HUES64 (cell line): ENCODE results near the gene ARFRP1.

Experiments
- H3K27ac ChIP-seq: 2 replicates; pipeline ENCODE4 v1.7.0; 2013; ENCODE audit warnings: low read depth, low read length, inconsistent platforms
- H3K27me3 ChIP-seq: 2 replicates; pipeline ENCODE4 v1.6.1; 2013; ENCODE audit warnings: mild to moderate bottlenecking, low read length; ENCODE audit not compliant: insufficient read depth
- H3K36me3 ChIP-seq: 2 replicates; pipeline ENCODE4 v1.6.1; 2013; ENCODE audit warnings: mild to moderate bottlenecking, low read length; ENCODE audit not compliant: insufficient read depth
- H3K4me1 ChIP-seq: 2 replicates; pipeline ENCODE4 v1.6.1; 2013; ENCODE audit warnings: mild to moderate bottlenecking, low read length, moderate library complexity; ENCODE audit not compliant: insufficient read depth
- H3K4me3 ChIP-seq: 2 replicates; pipeline ENCODE4 v1.5.1; 2013; ENCODE audit warnings: mild to moderate bottlenecking, low read length, moderate library complexity
- H3K9ac ChIP-seq: 2 replicates; pipeline ENCODE4 v1.6.1; 2013; ENCODE audit warnings: mild to moderate bottlenecking, low read depth, low read length
- H3K9me3 ChIP-seq: 2 replicates; pipeline ENCODE4 v1.6.1; 2013; ENCODE audit warnings: low read depth, low read length; ENCODE audit not compliant: insufficient read depth
- WGBS: fragments of 150-250, 120-280 bp; methylation state at CpG from one replicate; pipeline ENCODE4 v1.1.7; 2013; ENCODE audit warnings: missing lambda C conversion rate; 5-methylcytosine and 5-hydroxymethylcytosine counted together

The ARFRP1 gene

GRCh38 chr20:63697868-63698545, 9.8 kb downstream of the ARFRP1 start:
- no peak overlapping the region; the same call in 1 of the 2 replicates for H3K9ac ChIP-seq
- H3K4me1 ChIP-seq = peaks cover 8% of the 10 kb centered on the region
- H3K27ac ChIP-seq = no peak overlapping the region
- no peak overlapping the region for H3K4me3 ChIP-seq
- 0 out of 2 replicates have a peak, but pooled peaks cover 6% of the 10 kb centered on the region for H3K36me3 ChIP-seq
- WGBS = 91% methylated on average over 40 of the region's 40 CpGs
- no peaks in the 10 kb centered on the region for H3K9me3 ChIP-seq
- no peaks in the 10 kb centered on the region for H3K27me3 ChIP-seq

- WGBS = 87% methylated on average over 7 of the region's 7 CpGs
- Histone ChIP-seq H3K9me3 (no peaks in the 10 kb centered on the region), H3K36me3 (0 out of 2 replicates have a peak, but pooled peaks cover 6% of the 10 kb centered on the region), H3K27ac (no peak overlapping the region), H3K4me3 (no peak overlapping the region), H3K27me3 (no peaks in the 10 kb centered on the region), H3K4me1 (peaks cover 8% of the 10 kb centered on the region), H3K9ac (no peak overlapping the region)
Observed at GRCh38 chr20:63697357-63697867, 10.4 kb downstream of the ARFRP1 start.

DNA sequence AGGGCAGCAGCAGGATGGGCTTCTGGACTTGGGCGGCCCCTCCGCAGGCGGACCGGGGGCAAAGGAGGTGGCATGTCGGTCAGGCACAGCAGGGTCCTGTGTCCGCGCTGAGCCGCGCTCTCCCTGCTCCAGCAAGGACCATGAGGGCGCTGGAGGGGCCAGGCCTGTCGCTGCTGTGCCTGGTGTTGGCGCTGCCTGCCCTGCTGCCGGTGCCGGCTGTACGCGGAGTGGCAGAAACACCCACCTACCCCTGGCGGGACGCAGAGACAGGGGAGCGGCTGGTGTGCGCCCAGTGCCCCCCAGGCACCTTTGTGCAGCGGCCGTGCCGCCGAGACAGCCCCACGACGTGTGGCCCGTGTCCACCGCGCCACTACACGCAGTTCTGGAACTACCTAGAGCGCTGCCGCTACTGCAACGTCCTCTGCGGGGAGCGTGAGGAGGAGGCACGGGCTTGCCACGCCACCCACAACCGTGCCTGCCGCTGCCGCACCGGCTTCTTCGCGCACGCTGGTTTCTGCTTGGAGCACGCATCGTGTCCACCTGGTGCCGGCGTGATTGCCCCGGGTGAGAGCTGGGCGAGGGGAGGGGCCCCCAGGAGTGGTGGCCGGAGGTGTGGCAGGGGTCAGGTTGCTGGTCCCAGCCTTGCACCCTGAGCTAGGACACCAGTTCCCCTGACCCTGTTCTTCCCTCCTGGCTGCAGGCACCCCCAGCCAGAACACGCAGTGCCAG, 11.0 kb downstream of the ARFRP1 start, which contains the start of gene TNFRSF6B:
Gene TNFRSF6B (plus strand): TSS at position 25 of the 729 bp plus-strand sequence. CDS start 116 bp downstream, at position 141.
- Histone ChIP-seq H3K9me3 (no peaks in the 10 kb centered on the region), H3K36me3 (0 out of 2 replicates have a peak, but pooled peaks cover 6% of the 10 kb centered on the region), H3K27me3 (no peaks in the 10 kb centered on the region), H3K9ac (peak within 1 kb of the TSS; percentile 38), H3K4me1 (peaks cover 8% of the 10 kb centered on the region), H3K27ac (peak within 1 kb of the TSS; percentile 25; the same call in 1 of the 2 replicates), H3K4me3 (peak within 1 kb of the TSS; percentile 36)
- WGBS = 70% methylated on average over 52 of the region's 52 CpGs

DNA sequence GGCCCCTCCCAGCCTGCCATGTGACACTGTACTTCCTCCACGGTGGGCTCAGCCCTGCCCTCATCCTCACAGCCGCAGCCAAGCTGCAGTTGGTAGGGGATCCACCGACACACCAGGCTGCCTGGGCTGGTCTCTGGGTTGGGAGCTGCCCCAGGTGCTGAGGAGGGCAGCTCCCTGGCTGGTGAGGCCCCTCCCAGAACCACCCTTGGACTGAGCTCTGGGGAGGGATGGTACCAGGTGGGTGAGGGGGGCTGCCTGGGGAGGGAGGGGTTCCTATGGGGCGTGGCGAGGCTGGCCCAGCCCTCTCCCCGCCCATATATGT, 11.5 kb downstream of the ARFRP1 start:
- no peak overlapping the region for H3K9ac ChIP-seq
- no peaks in the 10 kb centered on the region for H3K9me3 ChIP-seq
- H3K36me3 ChIP-seq = 0 out of 2 replicates have a peak, but pooled peaks cover 6% of the 10 kb centered on the region
- H3K4me3 ChIP-seq = peak overlapping the region; percentile 36; the same call in 1 of the 2 replicates
- H3K4me1 ChIP-seq = peaks cover 8% of the 10 kb centered on the region
- no peaks in the 10 kb centered on the region for H3K27me3 ChIP-seq
- H3K27ac ChIP-seq = no peak overlapping the region; the same call in 1 of the 2 replicates
- 49% methylated on average over 6 of the region's 6 CpGs for WGBS

DNA sequence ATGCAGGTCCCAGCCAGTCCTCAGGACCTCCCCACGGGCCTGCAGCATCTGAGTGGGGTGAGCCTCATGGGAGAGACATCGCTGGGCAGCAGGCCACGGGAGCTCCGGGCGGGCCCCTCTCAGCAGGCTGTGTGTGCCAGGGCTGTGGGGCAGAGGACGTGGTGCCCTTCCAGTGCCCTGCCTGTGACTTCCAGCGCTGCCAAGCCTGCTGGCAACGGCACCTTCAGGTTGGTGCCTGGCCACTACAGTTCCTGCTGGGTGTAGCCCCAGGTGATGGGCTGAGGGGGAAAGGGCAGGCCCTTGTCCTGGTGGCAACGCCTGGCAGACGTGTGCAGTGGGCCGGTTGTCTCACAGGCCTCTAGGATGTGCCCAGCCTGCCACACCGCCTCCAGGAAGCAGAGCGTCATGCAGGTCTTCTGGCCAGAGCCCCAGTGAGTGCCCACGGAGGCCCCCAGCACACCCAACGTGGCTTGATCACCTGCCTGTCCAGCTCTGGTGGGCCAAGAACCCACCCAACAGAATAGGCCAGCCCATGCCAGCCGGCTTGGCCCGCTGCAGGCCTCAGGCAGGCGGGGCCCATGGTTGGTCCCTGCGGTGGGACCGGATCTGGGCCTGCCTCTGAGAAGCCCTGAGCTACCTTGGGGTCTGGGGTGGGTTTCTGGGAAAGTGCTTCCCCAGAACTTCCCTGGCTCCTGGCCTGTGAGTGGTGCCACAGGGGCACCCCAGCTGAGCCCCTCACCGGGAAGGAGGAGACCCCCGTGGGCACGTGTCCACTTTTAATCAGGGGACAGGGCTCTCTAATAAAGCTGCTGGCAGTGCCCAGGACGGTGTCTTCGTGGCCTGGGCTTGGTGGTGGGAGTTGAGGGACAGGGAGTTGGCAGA, 12.1 kb downstream of the ARFRP1 start:
- Histone ChIP-seq H3K27ac (no peak overlapping the region; the same call in 1 of the 2 replicates), H3K4me3 (no peak overlapping the region)

GRCh38 chr20:63694584-63695423, 13.0 kb downstream of the ARFRP1 start:
- no peak overlapping the region for H3K9ac ChIP-seq
- 94% methylated on average over 37 of the region's 37 CpGs for WGBS

More for the DNA sequence above, 12.1 kb downstream of the ARFRP1 start:
- no peaks in the 10 kb centered on the region for H3K9me3 ChIP-seq
- H3K9ac ChIP-seq = no peak overlapping the region
- H3K27me3 ChIP-seq = no peaks in the 10 kb centered on the region
- H3K4me1 ChIP-seq = peaks cover 8% of the 10 kb centered on the region
- 0 out of 2 replicates have a peak, but pooled peaks cover 6% of the 10 kb centered on the region for H3K36me3 ChIP-seq
- WGBS = 90% methylated on average over 25 of the region's 25 CpGs

DNA sequence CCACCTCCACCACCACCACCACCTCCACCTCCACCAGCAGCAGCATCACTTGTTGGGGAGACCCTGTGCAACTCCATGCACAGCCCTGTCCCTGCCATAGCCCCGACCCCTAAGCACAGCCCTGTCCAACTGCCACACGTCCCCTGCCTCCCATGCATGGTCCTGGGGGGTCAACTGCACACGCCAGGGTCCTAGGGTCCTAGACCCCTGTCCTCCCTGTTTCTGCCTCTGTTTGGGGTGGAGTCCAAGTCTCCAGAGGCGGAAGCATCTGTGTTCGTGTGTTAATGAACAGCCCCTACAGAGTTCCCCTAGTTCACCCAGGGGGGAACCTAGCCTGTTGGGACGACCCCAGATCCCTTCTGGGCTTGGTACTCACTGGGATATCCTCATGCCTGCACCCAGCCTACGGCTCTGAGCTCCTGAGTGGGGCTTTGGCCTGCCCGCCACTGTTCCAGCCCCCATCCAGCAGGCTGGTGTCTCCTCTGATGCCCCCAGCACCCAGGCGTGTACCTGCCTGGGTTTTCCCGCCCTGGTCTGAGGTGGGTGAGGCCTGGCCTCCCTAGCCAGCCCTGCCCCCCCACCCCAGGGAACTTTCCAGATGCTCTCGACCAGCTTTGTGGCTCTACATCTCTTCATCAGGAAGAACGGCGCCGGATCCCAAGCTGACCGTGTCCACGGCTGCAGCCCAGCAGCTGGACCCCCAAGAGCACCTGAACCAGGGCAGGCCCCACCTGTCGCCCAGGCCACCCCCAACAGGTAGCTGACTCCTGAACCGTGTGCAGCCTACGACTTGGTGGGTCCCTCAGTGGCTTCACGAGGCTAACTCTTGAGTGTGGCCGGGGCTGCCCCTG, 13.8 kb downstream of the ARFRP1 start:
- Histone ChIP-seq H3K4me3 (no peak overlapping the region), H3K9ac (no peak overlapping the region), H3K27ac (no peak overlapping the region), H3K36me3 (0 out of 2 replicates have a peak, but pooled peaks cover 6% of the 10 kb centered on the region), H3K4me1 (peaks cover 1% of the 10 kb centered on the region), H3K27me3 (no peaks in the 10 kb centered on the region), H3K9me3 (no peaks in the 10 kb centered on the region)
- WGBS = 93% methylated on average over 21 of the region's 21 CpGs

More at GRCh38 chr20:63694584-63695423, 13.0 kb downstream of the ARFRP1 start:
- peaks cover 8% of the 10 kb centered on the region for H3K4me1 ChIP-seq
- H3K9me3 ChIP-seq = no peaks in the 10 kb centered on the region
- 0 out of 2 replicates have a peak, but pooled peaks cover 6% of the 10 kb centered on the region for H3K36me3 ChIP-seq
- H3K4me3 ChIP-seq = no peak overlapping the region
- no peaks in the 10 kb centered on the region for H3K27me3 ChIP-seq
- no peak overlapping the region for H3K27ac ChIP-seq

DNA sequence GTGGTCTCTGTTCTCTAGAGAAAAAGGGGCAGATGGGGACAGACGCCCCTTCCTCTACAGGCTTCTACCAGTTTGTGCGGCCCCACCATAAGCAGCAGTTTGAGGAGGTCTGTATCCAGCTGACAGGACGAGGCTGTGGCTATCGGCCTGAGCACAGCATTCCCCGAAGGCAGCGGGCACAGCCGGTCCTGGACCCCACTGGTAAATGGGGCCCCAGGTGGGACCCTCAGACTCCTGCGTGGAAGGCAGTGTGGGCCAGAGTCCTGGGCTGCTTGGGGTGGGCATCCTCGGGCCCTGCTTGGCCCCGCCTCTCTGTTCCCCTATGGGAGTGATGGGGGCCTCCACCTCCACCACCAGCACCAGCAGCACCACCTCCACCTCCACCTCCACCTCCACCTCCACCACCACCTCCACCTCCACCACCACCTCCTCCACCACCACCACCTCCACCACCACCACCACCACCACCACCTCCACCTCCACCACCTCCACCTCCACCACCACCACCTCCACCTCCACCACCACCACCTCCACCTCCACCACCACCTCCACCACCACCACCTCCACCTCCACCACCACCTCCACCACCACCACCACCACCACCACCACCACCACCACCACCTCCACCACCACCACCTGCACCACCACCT, 14.6 kb downstream of the ARFRP1 start:
- Histone ChIP-seq H3K4me1 (no peaks in the 10 kb centered on the region; the same call in 1 of the 2 replicates), H3K27me3 (no peaks in the 10 kb centered on the region), H3K4me3 (no peak overlapping the region), H3K27ac (no peak overlapping the region), H3K36me3 (0 out of 2 replicates have a peak, but pooled peaks cover 6% of the 10 kb centered on the region), H3K9me3 (no peaks in the 10 kb centered on the region), H3K9ac (no peak overlapping the region)
- 93% methylated on average over 9 of the region's 10 CpGs for WGBS

DNA sequence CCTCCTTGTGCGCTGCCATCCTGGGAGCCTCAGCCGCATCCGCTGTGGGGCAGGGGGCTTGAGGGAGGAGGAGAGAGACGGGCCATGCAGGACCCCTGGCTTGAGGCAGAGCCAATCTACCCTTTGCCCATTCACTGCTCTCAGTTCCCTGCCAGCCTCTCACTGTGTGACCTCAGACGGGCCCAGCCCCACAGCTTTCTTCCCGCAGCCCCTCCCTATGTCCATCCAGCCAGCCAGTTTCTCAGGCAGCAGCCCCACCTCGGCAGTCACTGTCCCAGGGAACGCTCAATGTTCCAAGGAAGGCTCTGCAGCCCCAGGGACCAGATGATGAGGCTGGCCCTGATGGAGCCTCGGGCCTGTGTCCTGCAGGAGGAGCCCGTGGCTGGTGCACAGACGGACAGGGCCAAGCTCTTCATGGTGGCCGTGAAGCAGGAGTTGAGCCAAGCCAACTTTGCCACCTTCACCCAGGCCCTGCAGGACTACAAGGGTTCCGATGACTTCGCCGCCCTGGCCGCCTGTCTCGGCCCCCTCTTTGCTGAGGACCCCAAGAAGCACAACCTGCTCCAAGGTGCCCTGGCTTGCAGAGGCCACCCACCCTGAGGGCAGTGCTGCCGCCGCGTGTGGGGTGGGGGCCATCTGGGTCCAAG, 15.2 kb downstream of the ARFRP1 start:
- WGBS = 93% methylated on average over 20 of the region's 20 CpGs
- H3K4me3 ChIP-seq = no peak overlapping the region
- no peaks in the 10 kb centered on the region; the same call in 1 of the 2 replicates for H3K4me1 ChIP-seq
- no peak overlapping the region for H3K9ac ChIP-seq
- no peak overlapping the region for H3K27ac ChIP-seq
- 0 out of 2 replicates have a peak, but pooled peaks cover 6% of the 10 kb centered on the region for H3K36me3 ChIP-seq
- no peaks in the 10 kb centered on the region for H3K9me3 ChIP-seq
- no peaks in the 10 kb centered on the region for H3K27me3 ChIP-seq
